Endothelial cell of umbilical vein (primary cell): ENCODE measurements around the gene CAPN15. TPM values are rescaled to one million over a fixed set of nuclear protein-coding genes. Genes with fewer than 3 reads are reported as not detected.

Experiments used
- BruUV-seq: library from RNA; stranded (reverse); fragments of 400-500 nt; replicated peaks from 2 replicates; lab custom pipeline; 2021; lab: Mats Ljungman, UMichigan
- CTCF ChIA-PET: fragments of 300-600, 350-600 bp; sonication (Branson Sonifier 250); formaldehyde crosslinking; loops from one replicate; lab custom pipeline; 2021; ENCODE audit warnings: antibody characterized with exemption, inconsistent platforms; lab: Charles Lee
- POLR2A ChIA-PET: fragments of 300-600, 350-600 bp; sonication (Branson Sonifier 250); formaldehyde crosslinking; loops from one replicate; lab custom pipeline; 2021; ENCODE audit warnings: antibody characterized with exemption, inconsistent platforms; lab: Charles Lee
- DNase-seq: peaks from one replicate; pipeline ENCODE4 v3.0.0-alpha.2; 2011; ENCODE audit warnings: low read depth, low spot score
- FAIRE-seq: peaks from 2 replicates; lab custom pipeline; 2011; peaks lifted over from hg19 to GRCh38; lab: Jason Lieb, UNC
- H2AFZ ChIP-seq: 2 replicates; pipeline ENCODE4 v1.6.0; 2012; ENCODE audit warnings: low read depth, low read length, control low read depth, inconsistent platforms
- H3K27ac ChIP-seq: 2 replicates; pipeline ENCODE4 v1.5.1; 2011; ENCODE audit warnings: low read depth, mild to moderate bottlenecking, control low read depth, low read length, moderate library complexity; ENCODE audit not compliant: insufficient read depth
- H3K27me3 ChIP-seq, 2 experiments: 2 replicates each; pipeline versions ENCODE4 v1.6.0 to v1.6.1; 2011; ENCODE audit warnings: low read length in 2 of 2, mixed read lengths in 1 of 2; ENCODE audit not compliant: control insufficient read depth in 2 of 2, insufficient read depth in 2 of 2
- H3K36me3 ChIP-seq, 2 experiments: 2 replicates in 1 of 2; 3 replicates in 1 of 2; pipeline ENCODE4 v1.5.1; 2011; ENCODE audit warnings: low read length in 2 of 2, mild to moderate bottlenecking in 1 of 2, moderate library complexity in 1 of 2; ENCODE audit not compliant: control insufficient read depth in 2 of 2, insufficient read depth in 2 of 2; ENCODE audit errors: extremely low read depth in 1 of 2
- H3K4me1 ChIP-seq: 3 replicates; pipeline ENCODE4 v1.5.1; 2011; ENCODE audit warnings: mild to moderate bottlenecking, low read length; ENCODE audit not compliant: control insufficient read depth, insufficient read depth; ENCODE audit errors: extremely low read depth
- H3K4me2 ChIP-seq: 2 replicates; pipeline ENCODE4 v1.6.1; 2011; ENCODE audit warnings: low read length, control low read depth, mixed read lengths; ENCODE audit not compliant: insufficient read depth
- H3K4me3 ChIP-seq, 3 experiments: fragments of 200-600 bp in 1 of 3; sonication (generic), shearing (Covaris generic) in 1 of 3; replicated peaks in 1 of 3; 2 replicates each; pipeline ENCODE4 v1.5.1; 2011 to 2016; ENCODE audit warnings: control low read depth in 3 of 3, low read length in 3 of 3, mild to moderate bottlenecking in 2 of 3, inconsistent platforms in 1 of 3, low read depth in 1 of 3, moderate library complexity in 1 of 3; ENCODE audit not compliant: insufficient read depth in 1 of 3
- H3K79me2 ChIP-seq: 2 replicates; pipeline ENCODE4 v1.6.0; 2012; ENCODE audit warnings: low read length, inconsistent platforms; ENCODE audit not compliant: control insufficient read depth, insufficient read depth
- H3K9ac ChIP-seq: replicated peaks from 2 replicates; pipeline ENCODE3; 2011; ENCODE audit warnings: low read length, control low read depth; ENCODE audit not compliant: insufficient read depth; ENCODE audit errors: extremely low read depth
- H3K9me1 ChIP-seq: replicated peaks from 3 replicates; pipeline ENCODE4 v1.6.0; 2011; ENCODE audit warnings: mild to moderate bottlenecking, low read length; ENCODE audit not compliant: control insufficient read depth, insufficient read depth; ENCODE audit errors: extremely low read depth
- H3K9me3 ChIP-seq: replicated peaks from 2 replicates; pipeline ENCODE4 v1.5.1; 2012; ENCODE audit warnings: low read length, inconsistent platforms; ENCODE audit not compliant: control insufficient read depth, insufficient read depth
- H4K20me1 ChIP-seq: replicated peaks from 2 replicates; pipeline ENCODE3; 2011; ENCODE audit warnings: mild to moderate bottlenecking, low read length; ENCODE audit not compliant: control insufficient read depth, insufficient read depth; ENCODE audit errors: extremely low read depth
- EZH2 ChIP-seq: IDR thresholded peaks from 2 replicates; pipeline ENCODE4 v1.6.1; 2012; ENCODE audit warnings: borderline replicate concordance, low read depth, mild to moderate bottlenecking, moderate library complexity, low read length, inconsistent platforms; ENCODE audit not compliant: severe bottlenecking
- FOS ChIP-seq: IDR thresholded peaks from 2 replicates; pipeline ENCODE4 v1.6.1; 2011; ENCODE audit warnings: mild to moderate bottlenecking, low read length, moderate library complexity, borderline replicate concordance; ENCODE audit not compliant: insufficient read depth
- GATA2 ChIP-seq: IDR thresholded peaks from 2 replicates; pipeline ENCODE4 v1.7.0; 2011; ENCODE audit warnings: low read depth, mild to moderate bottlenecking, moderate library complexity, mixed read lengths, low read length; ENCODE audit not compliant: insufficient read length, insufficient read depth
- JUN ChIP-seq: IDR thresholded peaks from 2 replicates; pipeline ENCODE4 v1.6.1; 2011; ENCODE audit warnings: borderline replicate concordance, low read depth; ENCODE audit not compliant: insufficient read length, insufficient read depth
- MYC ChIP-seq: IDR thresholded peaks from one replicate; pipeline ENCODE4 v1.6.1; 2011; ENCODE audit warnings: mild to moderate bottlenecking, low read depth, low read length
- POLR2A ChIP-seq: IDR thresholded peaks from 2 replicates; pipeline ENCODE4 v1.6.1; 2012; ENCODE audit warnings: low read depth, mild to moderate bottlenecking, control low read depth, low read length
- POLR2AphosphoS5 ChIP-seq: IDR thresholded peaks from 2 replicates; pipeline ENCODE4 v1.6.1; 2012; ENCODE audit warnings: low read depth, mild to moderate bottlenecking, control low read depth, low read length, moderate library complexity; ENCODE audit not compliant: insufficient read depth
- dilution Hi-C: fragments of 300-500 bp; cut with MboI; formaldehyde crosslinking; loops from one replicate; pipeline ENCODE4 v1.15.0; 2019; ENCODE audit warnings: low sequenced_read_pairs; ENCODE audit not compliant: extremely low pct_ligation_motif_present
- intact Hi-C: fragments of 100-400 bp; cut with micrococcal nuclease; formaldehyde crosslinking; loops from one replicate; pipeline ENCODE4 v1.10.0; 2022
- polyA plus RNA-seq, 4 experiments: library from polyadenylated mRNA; depleted of rRNA in 3 of 4; stranded (reverse) in 3 of 4; unstranded in 1 of 4; fragments of >200 nt; gene quantifications; 2 replicates each; pipeline versions ENCODE4 v1.2.1 to v1.2.3, GENCODE V29; 2011 to 2012; ENCODE audit warnings: missing spikeins in 1 of 4
- total RNA-seq: library from RNA; stranded (reverse); gene quantifications from 2 replicates; pipeline ENCODE4 v1.2.3, GENCODE V29; 2021
- TF ChIP-seq, protein P1 (sequence below), 2 donors: IDR thresholded peaks; 1 replicate in 1 of 2; 2 replicates in 1 of 2; pipeline ENCODE4 v1.5.1; 2011; ENCODE audit warnings: low read length in 2 of 2, mild to moderate bottlenecking in 2 of 2, moderate library complexity in 2 of 2, control low read depth in 1 of 2, inconsistent platforms in 1 of 2, low read depth in 1 of 2; ENCODE audit not compliant: insufficient read depth in 1 of 2; ENCODE audit errors: extremely low read depth in 1 of 2
- TF ChIP-seq, protein P2 (sequence below): IDR thresholded peaks from 2 replicates; pipeline ENCODE4 v1.6.1; 2011; ENCODE audit not compliant: insufficient read depth, insufficient read length

Gene CAPN15
- total and polyA plus RNA-seq, 2 donors (not counting 3 experiments of a cell fraction or from before 2014, with no cell fraction given): 33.9 to 65.0 TPM

DNA sequence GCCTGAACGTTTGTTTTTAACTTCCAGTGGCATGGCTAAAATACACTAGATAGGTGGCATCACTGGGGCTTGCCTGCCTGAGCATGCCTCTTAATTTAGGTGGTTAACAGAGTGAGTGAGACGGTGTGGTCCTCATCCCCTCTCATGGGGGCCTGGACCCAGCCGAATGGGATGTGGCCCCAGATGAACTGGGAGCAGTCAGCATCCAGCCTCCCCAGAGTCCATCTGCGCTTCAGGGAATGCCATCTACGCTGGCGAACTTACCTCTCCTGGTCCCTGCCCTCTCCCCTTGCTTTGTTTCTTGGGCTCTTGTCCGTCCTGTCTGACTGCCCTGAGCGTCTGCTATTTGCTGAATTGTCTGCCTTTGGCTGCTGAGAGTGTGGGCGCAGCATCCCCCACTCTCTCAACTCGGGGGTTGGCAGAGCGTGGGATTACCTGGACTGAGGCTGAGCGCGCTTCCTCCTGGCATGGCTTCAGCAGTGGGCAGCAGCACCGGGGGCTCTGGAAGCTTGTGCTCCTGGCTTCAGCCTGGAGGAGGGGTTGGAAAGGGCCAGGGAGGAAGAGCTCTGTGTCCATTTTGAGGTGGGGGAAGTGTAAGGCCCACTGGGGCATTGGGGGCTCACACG lies 64.5 kb downstream of the CAPN15 start:
- FAIRE-seq: no peak

More for the DNA sequence above, 64.5 kb downstream of the CAPN15 start:
- H3K27me3 ChIP-seq: no peaks in the 10 kb centered on the region
- dilution Hi-C loops (no loop called here), intact Hi-C loops (no loop called here)
- no peaks in the 10 kb centered on the region for H3K9me3 ChIP-seq
- no peaks in the 10 kb centered on the region for H3K9me1 ChIP-seq
- H3K36me3 ChIP-seq: peaks cover 0 to 3% of the 10 kb centered on the region in 2 experiments
- no peak overlapping the region for H3K27ac ChIP-seq
- BruUV-seq: no TSS peak
- no peak overlapping the region for H3K4me3 ChIP-seq
- ChIA-PET POLR2A (no interaction called here), CTCF (no interaction called here)
- H2AFZ ChIP-seq: no peak overlapping the region
- no peak overlapping the region for H3K4me2 ChIP-seq
- H3K79me2 ChIP-seq: peaks cover 27% of the 10 kb centered on the region
- H3K4me1 ChIP-seq: peaks cover 16% of the 10 kb centered on the region
- no peak for DNase-seq
- TF ChIP-seq MYC (no peak), POLR2AphosphoS5 (no peak), JUN (no peak), POLR2A (no peak), GATA2 (no peak), FOS (no peak), EZH2 (no peak)
- TF ChIP-seq, protein P1, sequence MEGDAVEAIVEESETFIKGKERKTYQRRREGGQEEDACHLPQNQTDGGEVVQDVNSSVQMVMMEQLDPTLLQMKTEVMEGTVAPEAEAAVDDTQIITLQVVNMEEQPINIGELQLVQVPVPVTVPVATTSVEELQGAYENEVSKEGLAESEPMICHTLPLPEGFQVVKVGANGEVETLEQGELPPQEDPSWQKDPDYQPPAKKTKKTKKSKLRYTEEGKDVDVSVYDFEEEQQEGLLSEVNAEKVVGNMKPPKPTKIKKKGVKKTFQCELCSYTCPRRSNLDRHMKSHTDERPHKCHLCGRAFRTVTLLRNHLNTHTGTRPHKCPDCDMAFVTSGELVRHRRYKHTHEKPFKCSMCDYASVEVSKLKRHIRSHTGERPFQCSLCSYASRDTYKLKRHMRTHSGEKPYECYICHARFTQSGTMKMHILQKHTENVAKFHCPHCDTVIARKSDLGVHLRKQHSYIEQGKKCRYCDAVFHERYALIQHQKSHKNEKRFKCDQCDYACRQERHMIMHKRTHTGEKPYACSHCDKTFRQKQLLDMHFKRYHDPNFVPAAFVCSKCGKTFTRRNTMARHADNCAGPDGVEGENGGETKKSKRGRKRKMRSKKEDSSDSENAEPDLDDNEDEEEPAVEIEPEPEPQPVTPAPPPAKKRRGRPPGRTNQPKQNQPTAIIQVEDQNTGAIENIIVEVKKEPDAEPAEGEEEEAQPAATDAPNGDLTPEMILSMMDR (IDR thresholded peaks at IDR 0.05; ENCODE audit: extremely low read depth in 1 of 2, insufficient read depth in 1 of 2, low read depth in 1 of 2, low read length in 2 of 2): no peak
- TF ChIP-seq, protein P2, sequence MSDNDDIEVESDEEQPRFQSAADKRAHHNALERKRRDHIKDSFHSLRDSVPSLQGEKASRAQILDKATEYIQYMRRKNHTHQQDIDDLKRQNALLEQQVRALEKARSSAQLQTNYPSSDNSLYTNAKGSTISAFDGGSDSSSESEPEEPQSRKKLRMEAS: no peak
- H3K9ac ChIP-seq: no peak overlapping the region
- H4K20me1 ChIP-seq: no peaks in the 10 kb centered on the region
